Stimulated activated CD4-positive, alpha-beta T cell treated with anti-CD3 and anti-CD28 coated beads, TNF-alpha, amount 100 ng/mL, for 48 hours (primary cell): ENCODE measurements around the gene RALGAPA1.
"Not testable (repeated sequence)": the region's sequence is repeated elsewhere in the genome, so short reads cannot be mapped to it uniquely, and the experiment has no call there.

Experiments
- DNase-seq, 3 donors: peaks; one replicate each; pipeline ENCODE4 v3.0.0-alpha.2; 2020; ENCODE audit warnings: low read depth in 3 of 3

The RALGAPA1 gene

GRCh38 chr14:35761922-35762321 is 47.2 kb downstream of the RALGAPA1 start:
- no peak for DNase-seq

- no peak for DNase-seq
Measured at GRCh38 chr14:35760143-35760542, 49.0 kb downstream of the RALGAPA1 start.

GRCh38 chr14:35758523-35759129 is 50.5 kb downstream of the RALGAPA1 start:
- DNase-seq: no peak

GRCh38 chr14:35754671-35755070 is 54.4 kb downstream of the RALGAPA1 start:
- no peak for DNase-seq

GRCh38 chr14:35752380-35752779 is 56.7 kb downstream of the RALGAPA1 start:
- no peak for DNase-seq

- DNase-seq: no peak
Measured at GRCh38 chr14:35750202-35750904, 58.7 kb downstream of the RALGAPA1 start.

- no peak for DNase-seq
Measured at GRCh38 chr14:35747379-35747778, 61.7 kb downstream of the RALGAPA1 start.

- no peak for DNase-seq
Measured at GRCh38 chr14:35742442-35742841, 66.7 kb downstream of the RALGAPA1 start.

- no peak for DNase-seq
Measured at GRCh38 chr14:35742032-35742371, 67.1 kb downstream of the RALGAPA1 start.

GRCh38 chr14:35741345-35742031 is 67.6 kb downstream of the RALGAPA1 start:
- DNase-seq: no peak

- DNase-seq: no peak
Measured at GRCh38 chr14:35740215-35740614, 68.9 kb downstream of the RALGAPA1 start.

GRCh38 chr14:35735163-35735562 is 73.9 kb downstream of the RALGAPA1 start:
- DNase-seq: not testable (repeated sequence)

GRCh38 chr14:35733510-35733909 is 75.6 kb downstream of the RALGAPA1 start:
- DNase-seq: not testable (repeated sequence)

- DNase-seq: no peak
Measured at GRCh38 chr14:35730871-35731270, 78.2 kb downstream of the RALGAPA1 start.

- no peak for DNase-seq
Measured at GRCh38 chr14:35727764-35728163, 81.3 kb downstream of the RALGAPA1 start.

- DNase-seq: no peak
Measured at GRCh38 chr14:35725930-35726329, 83.2 kb downstream of the RALGAPA1 start.

- no peak for DNase-seq
Measured at GRCh38 chr14:35715079-35715478, 94.0 kb downstream of the RALGAPA1 start.

- no peak for DNase-seq
Measured at GRCh38 chr14:35712466-35712865, 96.6 kb downstream of the RALGAPA1 start.

GRCh38 chr14:35708062-35708461 is 101.0 kb downstream of the RALGAPA1 start:
- DNase-seq: no peak

- DNase-seq: no peak
Measured at GRCh38 chr14:35705636-35706035, 103.5 kb downstream of the RALGAPA1 start.

- DNase-seq: no peak
Measured at GRCh38 chr14:35704793-35705493, 104.2 kb downstream of the RALGAPA1 start.

GRCh38 chr14:35701531-35701930 is 107.6 kb downstream of the RALGAPA1 start:
- DNase-seq: no peak
